Measurements from ENCODE around the gene LGALS4. TPM values are rescaled to one million over a fixed set of nuclear protein-coding genes. Genes with fewer than 3 reads are reported as not detected.
"Not testable (repeated sequence)": the region's sequence is repeated elsewhere in the genome, so short reads cannot be mapped to it uniquely, and the experiment has no call there.

Gene LGALS4
- total and polyA plus RNA-seq, 2 experiments from 2014 or later = 0.87 TPM; not detected in 1

DNA sequence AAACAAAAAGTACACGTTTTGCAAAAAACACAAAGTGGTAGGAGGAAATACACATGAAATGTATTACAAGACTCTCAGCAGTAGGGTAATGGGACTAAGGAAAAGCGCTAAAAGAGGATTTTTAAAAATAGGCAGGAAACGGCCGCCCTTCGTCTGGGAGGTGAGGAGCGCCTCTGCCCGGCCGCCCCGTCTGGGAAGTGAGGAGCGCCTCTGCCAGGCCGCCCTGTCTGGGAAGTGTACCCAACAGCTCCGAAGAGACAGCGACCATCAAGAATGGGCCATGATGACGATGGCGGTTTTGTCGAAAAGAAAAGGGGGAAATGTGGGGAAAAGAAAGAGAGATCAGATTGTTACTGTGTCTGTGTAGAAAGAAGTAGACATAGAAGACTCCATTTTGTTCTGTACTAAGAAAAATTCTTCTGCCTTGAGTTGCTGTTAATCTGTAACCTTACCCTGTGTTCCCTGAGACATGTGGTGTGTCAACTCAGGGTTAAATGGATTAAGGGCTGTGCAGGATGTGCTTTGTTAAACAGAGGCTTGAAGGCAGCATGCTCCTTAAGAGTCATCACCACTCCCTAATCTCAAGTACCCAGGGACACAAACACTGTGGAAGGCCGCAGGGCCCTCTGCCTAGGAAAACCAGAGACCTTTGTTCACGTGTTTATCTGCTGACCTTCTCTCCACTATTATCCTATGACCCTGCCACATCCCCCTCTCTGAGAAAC lies 5.2 kb downstream of the LGALS4 start:
- not testable (repeated sequence) for H3F3A ChIP-seq (replicated peaks; ENCODE audit: low read depth); H3K27me3 ChIP-seq (ENCODE audit: insufficient read depth); H3K4me3 ChIP-seq; H4K20me1 ChIP-seq (replicated peaks; ENCODE audit: insufficient read depth); H3K4me1 Mint-ChIP-seq; DNase-seq (ENCODE audit: low spot score); H3K79me2 ChIP-seq (replicated peaks; ENCODE audit: insufficient read depth); H3K27ac ChIP-seq (ENCODE audit: low read depth); H3K9me2 ChIP-seq (ENCODE audit: insufficient read depth); H3K36me3 ChIP-seq (ENCODE audit: insufficient read depth); H3K4me1 ChIP-seq (ENCODE audit: insufficient read depth); H3K27me3 Mint-ChIP-seq (ENCODE audit: insufficient read depth, low read depth, poor library complexity); H2AFZ ChIP-seq; H3K27ac Mint-ChIP-seq; ATAC-seq; H3K36me3 Mint-ChIP-seq (ENCODE audit: low read depth); H3K4me2 ChIP-seq; H3K4me3 Mint-ChIP-seq; H3K9me3 Mint-ChIP-seq

DNA sequence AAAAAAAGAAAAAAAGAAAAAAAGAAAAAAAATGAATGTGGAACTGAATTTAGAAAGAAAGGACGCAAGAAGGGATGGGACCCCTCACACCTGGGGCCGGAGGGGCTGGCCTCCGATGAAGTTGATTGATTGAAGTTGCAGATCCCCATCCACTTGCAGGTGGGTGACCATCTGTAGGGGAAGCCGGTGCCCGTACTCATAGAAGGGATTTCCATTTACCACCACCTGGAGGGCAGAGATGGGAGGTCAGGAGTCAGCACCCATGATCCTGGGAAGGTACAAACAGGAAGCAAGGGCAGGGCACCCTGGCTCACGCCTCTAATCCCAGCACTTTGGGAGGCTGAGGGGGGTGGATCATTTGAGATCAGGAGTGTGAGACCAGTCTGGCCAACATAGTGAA lies 6.4 kb downstream of the LGALS4 start:
- no peak overlapping the region for H3K4me3 Mint-ChIP-seq
- no peaks in the 10 kb centered on the region; the same call in 2 of the 3 replicates for H3K4me1 Mint-ChIP-seq
- no peaks in the 10 kb centered on the region for H3K36me3 ChIP-seq (ENCODE audit: insufficient read depth)
- H3K4me1 ChIP-seq (ENCODE audit: insufficient read depth) = no peaks in the 10 kb centered on the region
- H3K27me3 Mint-ChIP-seq (ENCODE audit: insufficient read depth, low read depth, poor library complexity) = peaks cover 9% of the 10 kb centered on the region
- no peaks in the 10 kb centered on the region for H3K79me2 ChIP-seq (replicated peaks; ENCODE audit: insufficient read depth)
- H4K20me1 ChIP-seq (replicated peaks; ENCODE audit: insufficient read depth) = no peaks in the 10 kb centered on the region
- DNase-seq (ENCODE audit: low spot score) = no peak
- H3F3A ChIP-seq (replicated peaks; ENCODE audit: low read depth) = no peaks in the 10 kb centered on the region
- peaks cover 7% of the 10 kb centered on the region; the same call in 2 of the 3 replicates for H3K36me3 Mint-ChIP-seq (ENCODE audit: low read depth)
- no peak overlapping the region for H3K4me3 ChIP-seq
- TF ChIP-seq STAT1 (IDR thresholded peaks at IDR 0.05; ENCODE audit: unreplicated experiment) = no peak
- TF ChIP-seq, protein P1, sequence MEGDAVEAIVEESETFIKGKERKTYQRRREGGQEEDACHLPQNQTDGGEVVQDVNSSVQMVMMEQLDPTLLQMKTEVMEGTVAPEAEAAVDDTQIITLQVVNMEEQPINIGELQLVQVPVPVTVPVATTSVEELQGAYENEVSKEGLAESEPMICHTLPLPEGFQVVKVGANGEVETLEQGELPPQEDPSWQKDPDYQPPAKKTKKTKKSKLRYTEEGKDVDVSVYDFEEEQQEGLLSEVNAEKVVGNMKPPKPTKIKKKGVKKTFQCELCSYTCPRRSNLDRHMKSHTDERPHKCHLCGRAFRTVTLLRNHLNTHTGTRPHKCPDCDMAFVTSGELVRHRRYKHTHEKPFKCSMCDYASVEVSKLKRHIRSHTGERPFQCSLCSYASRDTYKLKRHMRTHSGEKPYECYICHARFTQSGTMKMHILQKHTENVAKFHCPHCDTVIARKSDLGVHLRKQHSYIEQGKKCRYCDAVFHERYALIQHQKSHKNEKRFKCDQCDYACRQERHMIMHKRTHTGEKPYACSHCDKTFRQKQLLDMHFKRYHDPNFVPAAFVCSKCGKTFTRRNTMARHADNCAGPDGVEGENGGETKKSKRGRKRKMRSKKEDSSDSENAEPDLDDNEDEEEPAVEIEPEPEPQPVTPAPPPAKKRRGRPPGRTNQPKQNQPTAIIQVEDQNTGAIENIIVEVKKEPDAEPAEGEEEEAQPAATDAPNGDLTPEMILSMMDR (conservative IDR thresholded peaks at IDR 0.05; ENCODE audit: low read depth in 2 of 2) = no peak
- TF ChIP-seq JUNB (IDR thresholded peaks at IDR 0.05; ENCODE audit: unreplicated experiment) = no peak
- no peak for TF ChIP-seq ZNF114 (CRISPR knock-in tag; IDR thresholded peaks at IDR 0.05)
- TF ChIP-seq, protein P2, sequence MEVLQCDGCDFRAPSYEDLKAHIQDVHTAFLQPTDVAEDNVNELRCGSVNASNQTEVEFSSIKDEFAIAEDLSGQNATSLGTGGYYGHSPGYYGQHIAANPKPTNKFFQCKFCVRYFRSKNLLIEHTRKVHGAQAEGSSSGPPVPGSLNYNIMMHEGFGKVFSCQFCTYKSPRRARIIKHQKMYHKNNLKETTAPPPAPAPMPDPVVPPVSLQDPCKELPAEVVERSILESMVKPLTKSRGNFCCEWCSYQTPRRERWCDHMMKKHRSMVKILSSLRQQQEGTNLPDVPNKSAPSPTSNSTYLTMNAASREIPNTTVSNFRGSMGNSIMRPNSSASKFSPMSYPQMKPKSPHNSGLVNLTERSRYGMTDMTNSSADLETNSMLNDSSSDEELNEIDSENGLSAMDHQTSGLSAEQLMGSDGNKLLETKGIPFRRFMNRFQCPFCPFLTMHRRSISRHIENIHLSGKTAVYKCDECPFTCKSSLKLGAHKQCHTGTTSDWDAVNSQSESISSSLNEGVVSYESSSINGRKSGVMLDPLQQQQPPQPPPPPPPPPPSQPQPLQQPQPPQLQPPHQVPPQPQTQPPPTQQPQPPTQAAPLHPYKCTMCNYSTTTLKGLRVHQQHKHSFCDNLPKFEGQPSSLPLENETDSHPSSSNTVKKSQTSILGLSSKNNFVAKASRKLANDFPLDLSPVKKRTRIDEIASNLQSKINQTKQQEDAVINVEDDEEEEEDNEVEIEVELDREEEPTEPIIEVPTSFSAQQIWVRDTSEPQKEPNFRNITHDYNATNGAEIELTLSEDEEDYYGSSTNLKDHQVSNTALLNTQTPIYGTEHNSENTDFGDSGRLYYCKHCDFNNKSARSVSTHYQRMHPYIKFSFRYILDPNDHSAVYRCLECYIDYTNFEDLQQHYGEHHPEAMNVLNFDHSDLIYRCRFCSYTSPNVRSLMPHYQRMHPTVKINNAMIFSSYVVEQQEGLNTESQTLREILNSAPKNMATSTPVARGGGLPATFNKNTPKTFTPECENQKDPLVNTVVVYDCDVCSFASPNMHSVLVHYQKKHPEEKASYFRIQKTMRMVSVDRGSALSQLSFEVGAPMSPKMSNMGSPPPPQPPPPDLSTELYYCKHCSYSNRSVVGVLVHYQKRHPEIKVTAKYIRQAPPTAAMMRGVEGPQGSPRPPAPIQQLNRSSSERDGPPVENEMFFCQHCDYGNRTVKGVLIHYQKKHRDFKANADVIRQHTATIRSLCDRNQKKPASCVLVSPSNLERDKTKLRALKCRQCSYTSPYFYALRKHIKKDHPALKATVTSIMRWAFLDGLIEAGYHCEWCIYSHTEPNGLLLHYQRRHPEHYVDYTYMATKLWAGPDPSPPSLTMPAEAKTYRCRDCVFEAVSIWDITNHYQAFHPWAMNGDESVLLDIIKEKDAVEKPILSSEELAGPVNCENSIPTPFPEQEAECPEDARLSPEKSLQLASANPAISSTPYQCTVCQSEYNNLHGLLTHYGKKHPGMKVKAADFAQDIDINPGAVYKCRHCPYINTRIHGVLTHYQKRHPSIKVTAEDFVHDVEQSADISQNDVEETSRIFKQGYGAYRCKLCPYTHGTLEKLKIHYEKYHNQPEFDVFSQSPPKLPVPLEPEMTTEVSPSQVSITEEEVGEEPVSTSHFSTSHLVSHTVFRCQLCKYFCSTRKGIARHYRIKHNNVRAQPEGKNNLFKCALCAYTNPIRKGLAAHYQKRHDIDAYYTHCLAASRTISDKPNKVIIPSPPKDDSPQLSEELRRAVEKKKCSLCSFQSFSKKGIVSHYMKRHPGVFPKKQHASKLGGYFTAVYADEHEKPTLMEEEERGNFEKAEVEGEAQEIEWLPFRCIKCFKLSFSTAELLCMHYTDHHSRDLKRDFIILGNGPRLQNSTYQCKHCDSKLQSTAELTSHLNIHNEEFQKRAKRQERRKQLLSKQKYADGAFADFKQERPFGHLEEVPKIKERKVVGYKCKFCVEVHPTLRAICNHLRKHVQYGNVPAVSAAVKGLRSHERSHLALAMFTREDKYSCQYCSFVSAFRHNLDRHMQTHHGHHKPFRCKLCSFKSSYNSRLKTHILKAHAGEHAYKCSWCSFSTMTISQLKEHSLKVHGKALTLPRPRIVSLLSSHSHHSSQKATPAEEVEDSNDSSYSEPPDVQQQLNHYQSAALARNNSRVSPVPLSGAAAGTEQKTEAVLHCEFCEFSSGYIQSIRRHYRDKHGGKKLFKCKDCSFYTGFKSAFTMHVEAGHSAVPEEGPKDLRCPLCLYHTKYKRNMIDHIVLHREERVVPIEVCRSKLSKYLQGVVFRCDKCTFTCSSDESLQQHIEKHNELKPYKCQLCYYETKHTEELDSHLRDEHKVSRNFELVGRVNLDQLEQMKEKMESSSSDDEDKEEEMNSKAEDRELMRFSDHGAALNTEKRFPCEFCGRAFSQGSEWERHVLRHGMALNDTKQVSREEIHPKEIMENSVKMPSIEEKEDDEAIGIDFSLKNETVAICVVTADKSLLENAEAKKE (CRISPR knock-in tag; IDR thresholded peaks at IDR 0.05) = no peak
- TF ChIP-seq, protein P3, sequence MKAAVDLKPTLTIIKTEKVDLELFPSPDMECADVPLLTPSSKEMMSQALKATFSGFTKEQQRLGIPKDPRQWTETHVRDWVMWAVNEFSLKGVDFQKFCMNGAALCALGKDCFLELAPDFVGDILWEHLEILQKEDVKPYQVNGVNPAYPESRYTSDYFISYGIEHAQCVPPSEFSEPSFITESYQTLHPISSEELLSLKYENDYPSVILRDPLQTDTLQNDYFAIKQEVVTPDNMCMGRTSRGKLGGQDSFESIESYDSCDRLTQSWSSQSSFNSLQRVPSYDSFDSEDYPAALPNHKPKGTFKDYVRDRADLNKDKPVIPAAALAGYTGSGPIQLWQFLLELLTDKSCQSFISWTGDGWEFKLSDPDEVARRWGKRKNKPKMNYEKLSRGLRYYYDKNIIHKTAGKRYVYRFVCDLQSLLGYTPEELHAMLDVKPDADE (IDR thresholded peaks at IDR 0.05) = no peak
- H3K9me2 ChIP-seq (ENCODE audit: insufficient read depth) = 0 out of 2 replicates have a peak, but pooled peaks cover 2% of the 10 kb centered on the region
- no peak overlapping the region for H3K27ac Mint-ChIP-seq
- peaks cover 10% of the 10 kb centered on the region for H3K9me3 Mint-ChIP-seq
- no peak overlapping the region for H2AFZ ChIP-seq
- no peaks in the 10 kb centered on the region for H3K27me3 ChIP-seq (ENCODE audit: insufficient read depth)
- no peak overlapping the region for H3K27ac ChIP-seq (ENCODE audit: low read depth)
- ATAC-seq = no peak
- no peak overlapping the region for H3K4me2 ChIP-seq

Data from GM23338 (cell line).